ENCODE measurements around the gene RBFOX1. TPM values are rescaled to one million over a fixed set of nuclear protein-coding genes. Genes with fewer than 3 reads are reported as not detected.

RBFOX1 gene
- total RNA-seq, 6 donors from 2014 or later, result not detected

DNA sequence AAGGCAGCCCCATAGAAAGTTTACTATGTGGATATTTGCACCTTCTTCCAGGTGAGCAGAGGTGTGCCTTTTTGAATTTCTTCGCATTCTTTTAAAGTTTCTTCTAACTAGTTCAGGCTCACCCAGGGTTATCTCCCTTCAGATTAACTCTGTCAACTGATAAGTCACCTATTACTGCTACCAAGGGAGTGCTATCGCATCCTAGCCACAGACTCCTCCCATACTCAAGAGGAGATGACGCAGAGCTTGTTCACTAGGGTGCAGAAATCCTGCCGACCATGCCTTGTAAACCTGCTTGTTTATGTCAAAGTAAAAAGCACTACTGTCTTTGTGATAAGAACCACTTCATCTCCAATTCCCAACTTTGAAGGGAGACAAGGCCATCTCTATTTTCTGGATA lies 390.1 kb downstream of the RBFOX1 start:
- 49 to 53% methylated on average over 4 of the region's 4 CpGs for WGBS, 2 donors
- H3K4me1 ChIP-seq, result no peaks in the 10 kb centered on the region
- TF ChIP-seq POLR2AphosphoS5 (IDR thresholded peaks at IDR 0.05), result no peak
- no peak for TF ChIP-seq POLR2A (IDR thresholded peaks at IDR 0.05)
- TF ChIP-seq, protein P1, sequence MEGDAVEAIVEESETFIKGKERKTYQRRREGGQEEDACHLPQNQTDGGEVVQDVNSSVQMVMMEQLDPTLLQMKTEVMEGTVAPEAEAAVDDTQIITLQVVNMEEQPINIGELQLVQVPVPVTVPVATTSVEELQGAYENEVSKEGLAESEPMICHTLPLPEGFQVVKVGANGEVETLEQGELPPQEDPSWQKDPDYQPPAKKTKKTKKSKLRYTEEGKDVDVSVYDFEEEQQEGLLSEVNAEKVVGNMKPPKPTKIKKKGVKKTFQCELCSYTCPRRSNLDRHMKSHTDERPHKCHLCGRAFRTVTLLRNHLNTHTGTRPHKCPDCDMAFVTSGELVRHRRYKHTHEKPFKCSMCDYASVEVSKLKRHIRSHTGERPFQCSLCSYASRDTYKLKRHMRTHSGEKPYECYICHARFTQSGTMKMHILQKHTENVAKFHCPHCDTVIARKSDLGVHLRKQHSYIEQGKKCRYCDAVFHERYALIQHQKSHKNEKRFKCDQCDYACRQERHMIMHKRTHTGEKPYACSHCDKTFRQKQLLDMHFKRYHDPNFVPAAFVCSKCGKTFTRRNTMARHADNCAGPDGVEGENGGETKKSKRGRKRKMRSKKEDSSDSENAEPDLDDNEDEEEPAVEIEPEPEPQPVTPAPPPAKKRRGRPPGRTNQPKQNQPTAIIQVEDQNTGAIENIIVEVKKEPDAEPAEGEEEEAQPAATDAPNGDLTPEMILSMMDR (IDR thresholded peaks at IDR 0.05), result no peak
- no peak for TF ChIP-seq EP300 (IDR thresholded peaks at IDR 0.05)
- ATAC-seq (ENCODE audit: low FRiP score in 2 of 2) (no peak), DNase-seq (no peak)
- H3K4me3 ChIP-seq, result no peak overlapping the region
- H3K36me3 ChIP-seq, result no peaks in the 10 kb centered on the region
- no peaks in the 10 kb centered on the region for H3K27me3 ChIP-seq
- no peak overlapping the region for H3K27ac ChIP-seq
- H3K9me3 ChIP-seq, result no peaks in the 10 kb centered on the region

DNA sequence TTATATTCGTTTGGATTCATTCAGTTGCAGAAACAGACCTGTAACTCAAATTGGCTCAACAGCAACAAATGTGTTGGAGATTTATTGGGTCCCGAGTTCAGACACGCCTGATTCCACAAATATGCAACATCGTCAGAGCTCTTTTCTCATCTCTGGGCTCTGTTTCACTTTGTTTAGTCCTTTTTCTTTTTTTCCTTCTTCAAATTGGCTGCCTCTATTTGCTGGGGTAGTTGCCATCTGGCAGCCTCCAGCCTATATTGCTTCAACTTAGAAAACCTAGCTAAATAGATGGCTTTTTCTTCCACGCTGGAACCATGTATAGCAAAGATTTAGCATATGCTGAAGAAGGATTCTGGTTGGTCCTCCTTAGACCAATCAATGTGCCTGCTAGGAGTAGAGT lies 398.5 kb downstream of the RBFOX1 start:
- Histone ChIP-seq H3K27ac (no peak overlapping the region), H3K36me3 (no peaks in the 10 kb centered on the region), H3K9me3 (no peaks in the 10 kb centered on the region), H3K4me3 (no peak overlapping the region), H3K27me3 (no peaks in the 10 kb centered on the region), H3K4me1 (no peaks in the 10 kb centered on the region)
- ATAC-seq (ENCODE audit: low FRiP score in 2 of 2) (no peak), DNase-seq (no peak)
- 84 to 89% methylated on average over 5 of the region's 5 CpGs for WGBS, 2 donors
- TF ChIP-seq POLR2AphosphoS5 (IDR thresholded peaks at IDR 0.05), result no peak
- TF ChIP-seq, protein P1 (IDR thresholded peaks at IDR 0.05), result no peak
- no peak for TF ChIP-seq POLR2A (IDR thresholded peaks at IDR 0.05)
- no peak for TF ChIP-seq EP300 (IDR thresholded peaks at IDR 0.05)

DNA sequence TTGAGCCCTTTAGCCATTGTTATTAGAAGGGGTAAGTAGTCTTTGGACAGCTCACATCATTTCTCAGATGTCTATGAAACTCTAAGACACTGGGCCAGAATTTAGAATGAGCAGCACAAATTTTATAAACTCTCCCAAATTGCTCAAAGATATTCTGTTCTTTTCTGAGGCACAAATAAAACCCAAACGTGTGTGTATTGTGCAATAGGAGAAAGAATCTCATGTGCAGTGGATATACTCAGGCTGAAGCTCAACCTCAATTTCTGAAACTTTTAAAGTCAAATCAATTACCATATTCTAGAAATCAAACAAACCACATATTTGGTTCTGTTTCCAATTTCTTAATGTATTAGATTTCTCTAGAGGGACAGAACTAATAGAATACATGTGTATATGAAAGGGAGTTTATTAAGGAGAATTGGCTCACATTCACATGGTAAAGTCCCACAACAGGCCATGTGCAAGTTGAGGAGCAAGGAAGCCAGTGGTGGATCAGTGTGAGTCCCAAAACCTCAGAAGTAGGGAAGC lies 403.6 kb downstream of the RBFOX1 start:
- TF ChIP-seq, protein P1 (IDR thresholded peaks at IDR 0.05), result no peak
- TF ChIP-seq POLR2A (IDR thresholded peaks at IDR 0.05) (no peak), EP300 (IDR thresholded peaks at IDR 0.05) (no peak), POLR2AphosphoS5 (IDR thresholded peaks at IDR 0.05) (no peak)
- H3K9me3 ChIP-seq, result no peaks in the 10 kb centered on the region
- H3K36me3 ChIP-seq, result no peaks in the 10 kb centered on the region
- 0% methylated on average over 1 of the region's 1 CpG for WGBS, 2 donors
- H3K4me1 ChIP-seq, result no peaks in the 10 kb centered on the region
- no peak overlapping the region for H3K27ac ChIP-seq
- DNase-seq (no peak), ATAC-seq (ENCODE audit: low FRiP score in 2 of 2) (no peak)
- no peak overlapping the region for H3K4me3 ChIP-seq
- H3K27me3 ChIP-seq, result no peaks in the 10 kb centered on the region

DNA sequence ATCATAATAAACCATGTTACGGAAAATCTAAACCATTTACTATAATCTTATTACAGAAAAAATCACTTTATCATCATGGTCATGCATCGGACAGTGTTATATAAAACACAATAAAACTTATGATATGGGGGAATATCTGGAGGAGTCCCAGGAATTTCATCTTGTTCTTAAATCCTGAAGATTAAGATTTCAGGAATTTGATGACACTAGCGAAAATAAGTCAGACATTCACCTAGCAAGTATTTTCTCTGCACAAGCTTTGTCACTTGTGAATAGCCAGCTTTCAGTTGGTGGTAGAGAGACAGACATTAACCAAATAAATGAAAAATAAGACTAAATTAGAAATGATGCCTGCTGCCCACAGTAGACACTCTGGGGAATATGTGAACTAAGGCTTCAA lies 410.0 kb downstream of the RBFOX1 start:
- no peak for TF ChIP-seq POLR2A (IDR thresholded peaks at IDR 0.05)
- TF ChIP-seq EP300 (IDR thresholded peaks at IDR 0.05), result no peak
- TF ChIP-seq POLR2AphosphoS5 (IDR thresholded peaks at IDR 0.05), result no peak
- TF ChIP-seq, protein P1 (IDR thresholded peaks at IDR 0.05), result no peak
- H3K9me3 ChIP-seq, result no peaks in the 10 kb centered on the region

DNA sequence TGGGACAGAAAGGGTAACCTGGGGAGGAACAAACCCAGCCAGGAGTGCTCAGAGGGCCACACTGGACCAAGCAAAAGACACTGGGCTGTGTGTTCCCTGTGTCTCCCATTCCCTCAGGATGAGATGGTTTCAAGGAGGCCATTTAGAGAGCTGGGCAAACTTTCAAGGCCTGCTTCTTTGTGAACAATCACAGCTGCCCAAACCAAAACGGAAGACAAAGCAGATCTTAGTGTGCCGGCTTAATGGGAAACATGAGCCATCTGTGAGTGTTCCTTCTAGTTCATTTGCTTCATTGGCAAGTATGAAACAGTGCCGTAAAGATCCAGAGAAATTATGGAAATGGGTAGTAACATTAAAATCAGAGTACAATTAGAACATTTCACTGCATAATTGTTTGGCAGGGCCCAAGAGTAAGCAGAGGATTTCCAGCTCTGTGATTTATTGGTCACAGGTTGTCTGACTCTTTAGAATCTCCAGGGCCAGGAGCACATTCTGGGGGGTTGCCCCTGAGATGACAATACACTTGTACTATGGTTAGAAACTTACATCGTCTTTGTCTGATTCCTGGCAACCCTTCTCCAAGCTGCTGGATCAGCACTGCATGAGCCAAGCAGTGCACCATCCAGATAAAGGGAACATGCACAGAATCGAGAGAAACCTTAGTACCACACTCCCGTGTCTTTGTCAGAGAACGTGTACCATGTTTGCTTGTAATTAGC lies 412.1 kb downstream of the RBFOX1 start:
- no peak for TF ChIP-seq EP300 (IDR thresholded peaks at IDR 0.05)
- Histone ChIP-seq H3K27me3 (no peaks in the 10 kb centered on the region), H3K4me3 (no peak overlapping the region), H3K27ac (no peak overlapping the region), H3K4me1 (no peaks in the 10 kb centered on the region), H3K9me3 (no peaks in the 10 kb centered on the region), H3K36me3 (no peaks in the 10 kb centered on the region)
- DNase-seq, result no peak
- WGBS, 2 donors, result 79 to 86% methylated on average over 7 of the region's 7 CpGs
- ATAC-seq (ENCODE audit: low FRiP score in 2 of 2), result no peak

More for the DNA sequence above, 410.0 kb downstream of the RBFOX1 start:
- Histone ChIP-seq H3K27me3 (no peaks in the 10 kb centered on the region), H3K4me3 (no peak overlapping the region), H3K27ac (no peak overlapping the region), H3K4me1 (no peaks in the 10 kb centered on the region), H3K36me3 (no peaks in the 10 kb centered on the region)
- ATAC-seq (ENCODE audit: low FRiP score in 2 of 2) (no peak), DNase-seq (no peak)
- WGBS, 2 donors, result 88 to 89% methylated on average over 3 of the region's 3 CpGs
